GM10248 (cell line): Measurements from ENCODE around the gene PLEKHG4.

ENCODE experiments used
- CTCF ChIA-PET: fragments of 300-600 bp; sonication (Branson Sonifier 250); formaldehyde crosslinking; extraction: SDS; loops from one replicate; lab custom pipeline; 2021; ENCODE audit warnings: antibody characterized with exemption; lab: Yijun Ruan, JAX
- POLR2A ChIA-PET: fragments of 350-650 bp; sonication (Branson Sonifier 250); formaldehyde crosslinking; extraction: SDS; loops from one replicate; lab custom pipeline; 2020; ENCODE audit warnings: antibody characterized with exemption; lab: Yijun Ruan, JAX
- DNase-seq: peaks from one replicate; pipeline ENCODE4 v3.0.0; 2012; ENCODE audit errors: extremely low spot score
- TF ChIP-seq, protein P1 (sequence below): IDR thresholded peaks from 2 replicates; pipeline ENCODE4 v1.5.1; 2012; ENCODE audit warnings: mild to moderate bottlenecking, low read depth; ENCODE audit errors: extremely low read depth, missing control alignments, control extremely low read depth

Gene PLEKHG4

DNA sequence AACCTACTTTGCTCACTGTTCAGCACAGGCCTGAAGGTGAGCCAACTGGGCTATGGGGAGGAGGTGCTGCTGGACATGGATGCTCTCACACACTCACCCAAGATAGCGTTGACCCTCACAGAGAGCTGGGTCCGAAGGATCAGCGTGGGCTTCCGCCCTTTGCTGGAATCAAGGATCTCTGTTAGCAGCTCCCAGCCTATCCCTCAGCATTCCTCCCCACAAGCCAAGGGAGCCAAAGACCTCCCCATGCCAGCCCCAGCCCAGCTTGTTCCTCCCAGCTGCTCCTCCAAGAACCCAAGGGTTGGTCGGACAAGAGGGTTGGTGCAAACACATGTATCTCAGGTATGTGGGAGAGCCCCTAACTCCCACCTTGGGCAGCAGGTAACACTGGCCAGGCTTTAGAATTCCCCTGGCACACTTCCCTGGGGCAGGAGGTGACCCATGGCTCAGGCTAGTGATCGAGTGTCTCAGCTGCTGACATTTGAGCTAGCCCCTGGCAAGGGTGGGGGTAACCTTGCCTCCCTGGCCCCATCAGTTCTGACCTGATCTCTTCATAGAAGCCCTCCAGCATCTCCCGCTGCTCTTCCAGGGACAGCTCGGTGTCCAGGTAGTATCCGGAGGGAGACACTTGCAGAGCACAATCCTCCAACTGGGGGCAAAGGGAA lies 40.4 kb upstream of the PLEKHG4 start:
- ChIA-PET POLR2A (interaction anchor here (0.7 to 0.9 kb wide), 2 partner anchors 8 to 12 kb away, joined by 3 to 5 read pairs; partner anchors contain the start of genes FHOD1 and TMEM208), CTCF (interaction anchor here (0.7 to 2.4 kb wide), 7 partner anchors 8 to 278 kb away, joined by 3 to 14 read pairs (median 3); partner anchors contain the start of genes CES3, FHOD1, TMEM208 and ZDHHC1)
- TF ChIP-seq, protein P1, sequence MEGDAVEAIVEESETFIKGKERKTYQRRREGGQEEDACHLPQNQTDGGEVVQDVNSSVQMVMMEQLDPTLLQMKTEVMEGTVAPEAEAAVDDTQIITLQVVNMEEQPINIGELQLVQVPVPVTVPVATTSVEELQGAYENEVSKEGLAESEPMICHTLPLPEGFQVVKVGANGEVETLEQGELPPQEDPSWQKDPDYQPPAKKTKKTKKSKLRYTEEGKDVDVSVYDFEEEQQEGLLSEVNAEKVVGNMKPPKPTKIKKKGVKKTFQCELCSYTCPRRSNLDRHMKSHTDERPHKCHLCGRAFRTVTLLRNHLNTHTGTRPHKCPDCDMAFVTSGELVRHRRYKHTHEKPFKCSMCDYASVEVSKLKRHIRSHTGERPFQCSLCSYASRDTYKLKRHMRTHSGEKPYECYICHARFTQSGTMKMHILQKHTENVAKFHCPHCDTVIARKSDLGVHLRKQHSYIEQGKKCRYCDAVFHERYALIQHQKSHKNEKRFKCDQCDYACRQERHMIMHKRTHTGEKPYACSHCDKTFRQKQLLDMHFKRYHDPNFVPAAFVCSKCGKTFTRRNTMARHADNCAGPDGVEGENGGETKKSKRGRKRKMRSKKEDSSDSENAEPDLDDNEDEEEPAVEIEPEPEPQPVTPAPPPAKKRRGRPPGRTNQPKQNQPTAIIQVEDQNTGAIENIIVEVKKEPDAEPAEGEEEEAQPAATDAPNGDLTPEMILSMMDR: no peak
- no peak for DNase-seq

GRCh38 chr16:67240506-67240905 lies 38.8 kb upstream of the PLEKHG4 start:
- CTCF ChIA-PET: interaction anchor here (1.7 to 2.9 kb wide), 2 partner anchors 13 to 55 kb away, joined by 6 to 11 read pairs; partner anchors contain the start of gene TMEM208
- POLR2A ChIA-PET: no interaction called here
- DNase-seq: no peak
- TF ChIP-seq, protein P1: no peak

GRCh38 chr16:67241008-67241900 lies 38.1 kb upstream of the PLEKHG4 start:
- ChIA-PET POLR2A (no interaction called here), CTCF (interaction anchor here (1.1 to 2.9 kb wide), 3 partner anchors 13 to 239 kb away, joined by 3 to 11 read pairs (median 3); partner anchors contain the start of genes ATP6V0D1 and TMEM208)
- TF ChIP-seq, protein P1: no peak
- no peak for DNase-seq

GRCh38 chr16:67242138-67242730 lies 37.1 kb upstream of the PLEKHG4 start:
- ChIA-PET CTCF (interaction anchor here (0.8 to 2.9 kb wide), 5 partner anchors 9 to 279 kb away, joined by 3 to 11 read pairs (median 3); partner anchors contain the start of genes ATP6V0D1 and TMEM208), POLR2A (no interaction called here)
- DNase-seq: no peak
- TF ChIP-seq, protein P1: no peak

GRCh38 chr16:67243481-67243880 lies 35.9 kb upstream of the PLEKHG4 start:
- TF ChIP-seq, protein P1: no peak
- ChIA-PET CTCF (interaction anchor here (1.0 to 5.3 kb wide), 4 partner anchors 10 to 45 kb away, joined by 3 to 32 read pairs (median 8); no protein-coding TSS in a partner anchor), POLR2A (interaction anchor here (1.1 to 1.9 kb wide), 3 partner anchors 12 to 17 kb away, joined by 3 to 8 read pairs (median 7); partner anchors contain the start of gene TMEM208)
- DNase-seq: no peak
